Adrenal gland (tissue), 5 donors: ENCODE measurements around the gene HBZ.
"Not testable (repeated sequence)": the region's sequence is repeated elsewhere in the genome, so short reads cannot be mapped to it uniquely, and the experiment has no call there.

Source experiments
- POLR2A ChIP-seq, 2 donors: fragments of 450-650 bp; IDR thresholded peaks; one replicate each; pipeline ENCODE4 v1.6.1; 2017; ENCODE audit warnings: antibody characterized with exemption in 2 of 2, mild to moderate bottlenecking in 2 of 2, moderate library complexity in 1 of 2
- TF ChIP-seq, protein P1 (sequence below), 6 experiments: fragments of 450-650 bp in 4 of 6; fragments of 200-600 bp in 2 of 6; sonication (generic) in 1 of 6; IDR thresholded peaks; 1 replicate in 5 of 6; 2 replicates in 1 of 6; pipeline versions ENCODE4 v1.5.1 to v1.8.0; 2016 to 2021; ENCODE audit warnings: antibody characterized with exemption in 6 of 6, mild to moderate bottlenecking in 2 of 6, moderate library complexity in 1 of 6
- donor health status: DM: no; HTN: no; CAD: no.

DNA sequence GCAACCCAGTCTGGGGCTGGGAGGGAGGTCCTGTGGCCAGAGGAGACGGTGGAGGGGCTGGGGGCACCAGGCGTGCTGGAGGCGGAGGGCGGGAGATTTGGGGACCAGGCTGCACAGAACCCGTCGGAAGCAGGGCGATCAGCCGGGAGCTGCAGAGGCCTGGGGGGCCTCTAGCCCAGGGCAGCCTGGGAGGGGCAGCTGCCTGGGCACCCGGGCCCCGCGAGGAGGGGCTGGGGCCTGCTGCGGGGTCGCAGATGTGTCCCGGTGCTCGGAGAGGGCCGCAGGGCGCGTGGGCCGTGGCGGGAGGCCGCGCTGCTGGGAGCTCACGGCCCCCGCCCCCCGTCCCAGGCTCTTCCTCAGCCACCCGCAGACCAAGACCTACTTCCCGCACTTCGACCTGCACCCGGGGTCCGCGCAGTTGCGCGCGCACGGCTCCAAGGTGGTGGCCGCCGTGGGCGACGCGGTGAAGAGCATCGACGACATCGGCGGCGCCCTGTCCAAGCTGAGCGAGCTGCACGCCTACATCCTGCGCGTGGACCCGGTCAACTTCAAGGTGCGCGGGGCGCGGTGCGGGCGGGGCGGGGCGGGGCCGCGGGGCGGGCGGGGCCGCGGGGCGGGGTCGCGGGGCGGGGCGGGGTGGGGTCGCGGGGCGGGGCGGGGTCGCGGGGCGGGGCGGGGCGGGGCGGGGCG lies 11.8 kb downstream of the HBZ start:
- TF ChIP-seq, protein P1, sequence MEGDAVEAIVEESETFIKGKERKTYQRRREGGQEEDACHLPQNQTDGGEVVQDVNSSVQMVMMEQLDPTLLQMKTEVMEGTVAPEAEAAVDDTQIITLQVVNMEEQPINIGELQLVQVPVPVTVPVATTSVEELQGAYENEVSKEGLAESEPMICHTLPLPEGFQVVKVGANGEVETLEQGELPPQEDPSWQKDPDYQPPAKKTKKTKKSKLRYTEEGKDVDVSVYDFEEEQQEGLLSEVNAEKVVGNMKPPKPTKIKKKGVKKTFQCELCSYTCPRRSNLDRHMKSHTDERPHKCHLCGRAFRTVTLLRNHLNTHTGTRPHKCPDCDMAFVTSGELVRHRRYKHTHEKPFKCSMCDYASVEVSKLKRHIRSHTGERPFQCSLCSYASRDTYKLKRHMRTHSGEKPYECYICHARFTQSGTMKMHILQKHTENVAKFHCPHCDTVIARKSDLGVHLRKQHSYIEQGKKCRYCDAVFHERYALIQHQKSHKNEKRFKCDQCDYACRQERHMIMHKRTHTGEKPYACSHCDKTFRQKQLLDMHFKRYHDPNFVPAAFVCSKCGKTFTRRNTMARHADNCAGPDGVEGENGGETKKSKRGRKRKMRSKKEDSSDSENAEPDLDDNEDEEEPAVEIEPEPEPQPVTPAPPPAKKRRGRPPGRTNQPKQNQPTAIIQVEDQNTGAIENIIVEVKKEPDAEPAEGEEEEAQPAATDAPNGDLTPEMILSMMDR (IDR thresholded peaks at IDR 0.05): not testable (repeated sequence)
- TF ChIP-seq POLR2A (IDR thresholded peaks at IDR 0.05): not testable (repeated sequence)
